Glutamatergic neuron (in vitro differentiated cells): ENCODE measurements around the gene DMXL1. TPM values are rescaled to one million over a fixed set of nuclear protein-coding genes. Genes with fewer than 3 reads are reported as not detected.

Experiments used
- DNase-seq: peaks from one replicate; pipeline ENCODE4 v3.0.0; 2022
- H3K27ac Mint-ChIP-seq: one replicate; pipeline ENCODE4 v1.8.0; 2020; ENCODE audit warnings: mild to moderate bottlenecking, mixed read lengths, inconsistent platforms; ENCODE audit not compliant: unreplicated experiment
- H3K27me3 Mint-ChIP-seq: one replicate; pipeline ENCODE4 v1.8.0; 2020; ENCODE audit warnings: mild to moderate bottlenecking, moderate library complexity, mixed read lengths, inconsistent platforms; ENCODE audit not compliant: unreplicated experiment
- H3K36me3 Mint-ChIP-seq: one replicate; pipeline ENCODE4 v1.8.0; 2020; ENCODE audit warnings: mild to moderate bottlenecking, mixed read lengths, inconsistent platforms; ENCODE audit not compliant: unreplicated experiment
- H3K4me1 Mint-ChIP-seq: one replicate; pipeline ENCODE4 v1.8.0; 2020; ENCODE audit warnings: mild to moderate bottlenecking, low read depth, mixed read lengths, inconsistent platforms; ENCODE audit not compliant: unreplicated experiment
- H3K4me3 Mint-ChIP-seq: one replicate; pipeline ENCODE4 v1.8.0; 2020; ENCODE audit warnings: mild to moderate bottlenecking, mixed read lengths, inconsistent platforms; ENCODE audit not compliant: unreplicated experiment
- H3K9me3 Mint-ChIP-seq: one replicate; pipeline ENCODE4 v1.8.0; 2020; ENCODE audit warnings: mild to moderate bottlenecking, moderate library complexity, mixed read lengths, inconsistent platforms; ENCODE audit not compliant: unreplicated experiment
- total RNA-seq: library from RNA; stranded (reverse); fragmentation: NEBNext Ultra II Directional; extraction: Animal tissue kit (Norgen Biotek cat#: 25700); gene quantifications from one replicate; pipeline ENCODE4 v1.2.1, GENCODE V29; 2021; ENCODE audit not compliant: unreplicated experiment
- TF ChIP-seq, protein P1 (sequence below): fragments of 200-600 bp; sonication (generic); IDR thresholded peaks from one replicate; pipeline ENCODE4 v1.5.0; 2021; ENCODE audit not compliant: partially characterized antibody, unreplicated experiment

The DMXL1 gene
- total RNA-seq, 1 donor from 2014 or later: 24.2 TPM

GRCh38 chr5:119171686-119172085 lies 100.8 kb downstream of the DMXL1 start:
- no peak overlapping the region for H3K4me3 Mint-ChIP-seq
- DNase-seq: no peak
- TF ChIP-seq, protein P1, sequence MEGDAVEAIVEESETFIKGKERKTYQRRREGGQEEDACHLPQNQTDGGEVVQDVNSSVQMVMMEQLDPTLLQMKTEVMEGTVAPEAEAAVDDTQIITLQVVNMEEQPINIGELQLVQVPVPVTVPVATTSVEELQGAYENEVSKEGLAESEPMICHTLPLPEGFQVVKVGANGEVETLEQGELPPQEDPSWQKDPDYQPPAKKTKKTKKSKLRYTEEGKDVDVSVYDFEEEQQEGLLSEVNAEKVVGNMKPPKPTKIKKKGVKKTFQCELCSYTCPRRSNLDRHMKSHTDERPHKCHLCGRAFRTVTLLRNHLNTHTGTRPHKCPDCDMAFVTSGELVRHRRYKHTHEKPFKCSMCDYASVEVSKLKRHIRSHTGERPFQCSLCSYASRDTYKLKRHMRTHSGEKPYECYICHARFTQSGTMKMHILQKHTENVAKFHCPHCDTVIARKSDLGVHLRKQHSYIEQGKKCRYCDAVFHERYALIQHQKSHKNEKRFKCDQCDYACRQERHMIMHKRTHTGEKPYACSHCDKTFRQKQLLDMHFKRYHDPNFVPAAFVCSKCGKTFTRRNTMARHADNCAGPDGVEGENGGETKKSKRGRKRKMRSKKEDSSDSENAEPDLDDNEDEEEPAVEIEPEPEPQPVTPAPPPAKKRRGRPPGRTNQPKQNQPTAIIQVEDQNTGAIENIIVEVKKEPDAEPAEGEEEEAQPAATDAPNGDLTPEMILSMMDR: no peak
- H3K9me3 Mint-ChIP-seq: peaks cover 1% of the 10 kb centered on the region
- H3K36me3 Mint-ChIP-seq: no peaks in the 10 kb centered on the region
- no peak overlapping the region for H3K27ac Mint-ChIP-seq
- no peaks in the 10 kb centered on the region for H3K27me3 Mint-ChIP-seq
- peaks cover 3% of the 10 kb centered on the region for H3K4me1 Mint-ChIP-seq

DNA sequence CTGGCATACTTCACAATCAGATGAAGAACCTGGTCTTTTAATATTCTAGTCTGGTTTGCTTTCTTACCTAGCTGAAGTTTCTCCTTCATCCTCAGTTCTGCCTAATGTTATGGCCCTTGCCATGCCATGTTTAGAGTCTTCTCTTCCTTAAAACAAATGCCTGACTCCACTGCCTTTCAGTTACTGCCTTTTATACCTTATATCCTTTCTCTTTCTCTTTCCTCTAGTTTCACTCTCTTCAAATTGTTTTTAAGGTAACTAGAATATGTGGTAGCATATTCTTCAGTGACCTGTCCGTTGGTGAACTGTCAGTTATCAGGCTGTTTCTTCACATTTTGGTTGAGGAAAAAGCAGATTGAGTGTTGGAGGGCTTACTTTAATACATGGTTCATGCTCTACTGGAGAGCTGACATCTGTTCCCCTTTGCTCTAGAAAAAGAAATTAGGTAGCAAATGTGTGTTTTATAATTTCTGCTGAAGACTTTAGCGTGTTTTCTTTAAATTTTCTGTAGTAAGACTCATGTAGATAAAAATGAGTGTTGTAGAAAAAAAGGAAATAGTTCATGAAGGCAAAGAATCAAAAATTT lies 103.8 kb downstream of the DMXL1 start:
- DNase-seq: no peak
- no peak overlapping the region for H3K4me3 Mint-ChIP-seq
- no peaks in the 10 kb centered on the region for H3K36me3 Mint-ChIP-seq
- H3K9me3 Mint-ChIP-seq: no peaks in the 10 kb centered on the region
- no peak overlapping the region for H3K27ac Mint-ChIP-seq
- TF ChIP-seq, protein P1: no peak
- H3K27me3 Mint-ChIP-seq: no peaks in the 10 kb centered on the region
- H3K4me1 Mint-ChIP-seq: peaks cover 3% of the 10 kb centered on the region

DNA sequence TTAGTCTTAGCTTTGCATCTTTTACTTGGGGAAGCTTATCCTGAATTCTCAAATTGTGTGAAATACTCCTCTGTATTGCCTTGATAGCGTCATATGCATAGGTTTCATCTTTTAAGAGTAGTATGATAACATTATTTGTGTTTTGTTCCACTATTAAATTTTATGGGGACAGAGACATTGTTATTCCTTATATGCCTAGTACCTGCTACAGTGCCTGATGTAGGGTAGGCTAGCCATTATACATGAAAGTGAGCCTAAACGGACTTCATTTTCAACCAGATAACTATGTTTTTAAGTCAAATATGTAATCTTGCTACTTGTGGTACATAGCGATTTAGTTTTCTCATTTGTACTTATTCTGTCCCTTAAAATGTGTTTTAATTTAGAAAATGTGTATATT lies 105.9 kb downstream of the DMXL1 start:
- Mint-ChIP-seq H3K4me1 (peaks cover 3% of the 10 kb centered on the region), H3K27ac (no peak overlapping the region), H3K36me3 (no peaks in the 10 kb centered on the region), H3K27me3 (no peaks in the 10 kb centered on the region), H3K4me3 (no peak overlapping the region), H3K9me3 (no peaks in the 10 kb centered on the region)
- TF ChIP-seq, protein P1: no peak
- no peak for DNase-seq

- H3K4me1 Mint-ChIP-seq: peaks cover 3% of the 10 kb centered on the region
- no peaks in the 10 kb centered on the region for H3K36me3 Mint-ChIP-seq
- H3K27ac Mint-ChIP-seq: no peak overlapping the region
- no peaks in the 10 kb centered on the region for H3K27me3 Mint-ChIP-seq
- no peak for DNase-seq
- H3K9me3 Mint-ChIP-seq: no peaks in the 10 kb centered on the region
- no peak overlapping the region for H3K4me3 Mint-ChIP-seq
- TF ChIP-seq, protein P1: no peak
Measured at GRCh38 chr5:119177226-119177625, 106.3 kb downstream of the DMXL1 start.

GRCh38 chr5:119178435-119178834 lies 107.5 kb downstream of the DMXL1 start:
- no peak overlapping the region for H3K4me3 Mint-ChIP-seq
- no peak for DNase-seq

More at GRCh38 chr5:119178435-119178834, 107.5 kb downstream of the DMXL1 start:
- H3K36me3 Mint-ChIP-seq: no peaks in the 10 kb centered on the region
- H3K4me1 Mint-ChIP-seq: peaks cover 3% of the 10 kb centered on the region
- no peaks in the 10 kb centered on the region for H3K9me3 Mint-ChIP-seq
- no peak overlapping the region for H3K27ac Mint-ChIP-seq
- no peaks in the 10 kb centered on the region for H3K27me3 Mint-ChIP-seq
- TF ChIP-seq, protein P1: no peak
